Femur (tissue), 1 donor: ENCODE measurements around the gene PHF11.
"Not testable (repeated sequence)": the region's sequence is repeated elsewhere in the genome, so short reads cannot be mapped to it uniquely, and the experiment has no call there.

Source experiments
- DNase-seq: peaks from one replicate; pipeline ENCODE4 v3.0.0-alpha.2; 2017

PHF11 gene

DNA sequence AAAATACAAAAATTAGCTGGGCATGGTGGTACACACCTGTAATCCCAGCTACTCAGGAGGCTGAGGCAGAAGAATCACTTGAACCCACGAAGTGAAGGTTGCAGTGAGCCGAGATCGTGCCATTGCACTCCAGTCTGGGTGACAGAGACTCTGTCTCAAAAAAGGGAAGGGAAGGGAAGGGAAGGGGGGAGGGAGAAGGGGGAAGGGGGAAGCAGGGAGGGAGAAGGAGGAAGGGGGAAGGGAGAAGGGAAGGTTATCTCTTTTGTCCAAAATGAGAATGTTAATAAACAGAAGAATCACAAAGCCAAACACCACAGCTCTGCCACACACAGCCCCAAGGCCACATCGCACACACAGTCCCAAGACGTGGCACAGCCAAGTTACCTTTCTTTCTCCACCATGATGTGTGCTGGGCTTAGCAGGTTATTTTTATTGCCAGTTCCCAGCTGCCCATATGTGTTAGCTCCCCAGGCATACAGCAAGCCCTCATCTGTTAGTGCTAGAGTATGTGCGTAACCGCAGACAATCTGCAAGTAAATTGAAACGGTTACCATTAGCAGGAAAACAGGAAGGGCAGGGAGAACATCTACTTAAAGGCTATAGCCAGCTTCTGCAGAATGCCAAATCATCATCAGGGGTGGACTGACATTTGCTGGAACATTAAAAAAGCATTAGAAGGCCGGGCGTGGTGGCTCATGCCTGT, 55.3 kb downstream of the PHF11 start:
- DNase-seq, result no peak

DNA sequence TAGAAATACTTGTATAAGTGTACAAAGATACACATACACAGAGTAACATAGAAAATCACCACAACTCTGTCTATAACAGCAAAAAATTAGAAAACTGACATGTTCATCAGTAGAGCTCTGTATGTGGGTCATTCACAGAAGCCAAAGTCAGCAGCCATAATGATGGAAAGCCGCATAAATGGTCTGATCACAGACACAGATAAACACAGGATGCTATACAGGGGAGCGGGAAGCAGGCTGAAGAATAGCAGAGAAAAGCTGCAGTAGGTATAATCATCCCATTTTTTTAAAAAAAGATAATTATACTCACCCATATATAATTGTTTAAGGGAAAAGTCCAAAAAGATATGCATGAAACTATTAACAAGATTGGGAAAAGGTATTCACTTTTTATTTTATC, 58.1 kb downstream of the PHF11 start:
- DNase-seq, result no peak

GRCh38 chr13:49554387-49554786, 58.6 kb downstream of the PHF11 start:
- DNase-seq, result no peak

DNA sequence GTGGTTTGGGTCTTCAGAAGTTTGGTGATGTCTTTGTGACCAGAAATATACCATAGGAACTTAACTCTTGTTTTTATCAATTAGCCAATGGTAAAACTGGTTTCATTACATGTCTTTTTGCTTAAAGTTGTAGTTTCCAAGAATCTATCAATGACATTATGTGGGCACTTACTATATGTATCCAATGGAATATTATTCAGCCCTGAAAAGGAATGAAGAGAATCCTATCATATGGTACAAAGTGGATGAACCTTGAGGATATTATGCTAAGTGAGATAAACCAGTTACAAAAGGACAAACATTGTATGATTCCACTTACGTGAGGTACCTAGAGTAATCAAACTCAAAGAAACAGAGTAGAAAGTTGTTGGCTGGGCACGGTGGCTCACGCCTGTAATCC, 63.3 kb downstream of the PHF11 start:
- no peak for DNase-seq

DNA sequence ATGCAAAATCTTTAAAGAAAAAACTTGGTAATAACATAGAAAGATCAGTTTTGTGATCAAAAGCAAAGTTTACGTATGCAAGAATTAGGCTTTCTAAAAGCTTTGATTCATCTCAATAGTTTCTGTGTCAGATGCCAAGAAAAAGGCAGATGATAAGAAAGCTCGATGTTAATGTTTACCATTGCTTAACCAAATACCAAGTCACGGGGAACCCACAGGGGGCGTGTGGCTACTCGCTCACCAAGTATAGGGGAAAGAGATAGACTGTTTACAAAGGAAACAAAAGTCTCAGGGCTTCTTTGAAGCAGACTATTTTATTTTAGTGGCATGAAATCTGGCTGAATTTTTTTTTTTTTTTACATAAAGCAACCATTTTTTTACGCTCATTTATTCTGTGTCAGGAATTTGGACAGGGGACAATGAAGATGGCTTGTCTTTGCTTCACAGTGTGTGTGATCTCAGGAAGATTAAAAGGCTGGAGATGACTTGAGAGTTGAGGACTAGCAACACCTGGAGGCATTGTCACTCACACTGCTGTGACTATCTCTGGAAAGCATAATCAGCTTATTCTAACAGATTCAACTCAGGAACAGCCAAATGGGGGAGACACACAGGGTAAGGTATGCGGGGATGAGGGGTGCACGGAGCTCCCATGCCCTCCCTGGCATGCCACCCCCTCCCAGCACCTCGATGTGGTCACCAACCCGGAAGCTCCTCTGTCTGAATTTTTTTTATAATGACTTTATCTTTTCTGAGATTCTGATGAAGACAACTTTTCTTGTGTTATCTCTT, 64.7 kb downstream of the PHF11 start:
- no peak for DNase-seq

- DNase-seq, result no peak
Measured at GRCh38 chr13:49561062-49561410, 65.3 kb downstream of the PHF11 start.

DNA sequence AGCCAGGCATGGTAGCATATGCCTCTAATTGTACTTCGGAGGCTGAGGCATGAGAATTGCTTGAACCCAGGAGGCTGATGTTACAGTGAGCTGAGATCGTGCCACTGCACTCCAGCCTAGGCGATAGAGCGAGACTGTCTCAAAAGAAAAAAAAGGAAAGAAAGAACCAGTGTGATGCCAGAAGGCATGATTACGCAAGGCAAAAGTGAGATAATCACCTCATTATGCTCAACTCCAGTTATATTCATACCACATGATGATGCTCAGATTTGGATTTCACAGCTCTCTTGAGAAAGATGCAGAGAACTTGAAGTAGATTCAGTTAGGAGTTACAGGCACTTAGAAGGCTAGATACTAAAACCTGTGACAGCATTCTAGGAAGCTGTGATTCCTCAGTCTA, 67.8 kb downstream of the PHF11 start:
- no peak for DNase-seq

DNA sequence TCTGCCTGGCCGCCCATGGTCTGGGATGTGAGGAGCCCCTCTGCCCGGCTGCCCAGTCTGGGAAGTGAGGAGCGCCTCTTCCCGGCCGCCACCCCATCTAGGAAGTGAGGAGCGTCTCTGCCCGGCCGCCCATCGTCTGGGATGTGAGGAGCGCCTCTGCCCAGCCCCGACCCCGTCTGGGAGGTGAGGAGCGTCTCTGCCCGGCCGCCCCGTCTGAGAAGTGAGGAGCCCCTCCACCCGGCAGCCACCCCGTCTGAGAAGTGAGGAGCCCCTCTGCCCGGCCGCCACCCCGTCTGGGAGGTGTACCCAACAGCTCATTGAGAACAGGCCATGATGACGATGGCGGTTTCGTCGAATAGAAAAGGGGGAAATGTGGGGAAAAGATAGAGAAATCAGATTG, 69.7 kb downstream of the PHF11 start:
- DNase-seq, result not testable (repeated sequence)

DNA sequence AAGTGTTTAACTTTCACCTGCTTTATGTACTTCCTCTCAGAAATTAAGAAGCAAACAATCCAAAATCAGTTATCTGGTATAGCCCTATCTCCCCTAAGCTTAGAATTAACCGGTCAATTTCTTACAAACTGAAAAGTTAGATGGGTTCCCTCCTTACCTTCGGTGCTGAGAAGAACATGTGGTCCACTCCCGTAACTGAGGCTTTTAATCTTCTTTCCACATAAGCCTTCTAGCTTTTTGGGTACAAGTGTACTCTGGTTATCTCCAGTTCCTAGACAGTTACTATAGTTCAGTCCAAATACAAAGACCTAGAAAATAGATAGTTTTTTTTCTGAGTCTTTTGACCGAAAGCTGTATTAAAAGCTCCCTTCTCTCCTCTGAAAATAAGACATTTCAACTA, 70.7 kb downstream of the PHF11 start:
- DNase-seq, result no peak

- DNase-seq, result no peak
Measured at GRCh38 chr13:49567491-49567890, 71.7 kb downstream of the PHF11 start.

- no peak for DNase-seq
Measured at GRCh38 chr13:49569993-49570689, 74.4 kb downstream of the PHF11 start.

- DNase-seq, result no peak
Measured at GRCh38 chr13:49571299-49572240, 75.8 kb downstream of the PHF11 start.
